ENCODE data around the gene FREM2.

DNA sequence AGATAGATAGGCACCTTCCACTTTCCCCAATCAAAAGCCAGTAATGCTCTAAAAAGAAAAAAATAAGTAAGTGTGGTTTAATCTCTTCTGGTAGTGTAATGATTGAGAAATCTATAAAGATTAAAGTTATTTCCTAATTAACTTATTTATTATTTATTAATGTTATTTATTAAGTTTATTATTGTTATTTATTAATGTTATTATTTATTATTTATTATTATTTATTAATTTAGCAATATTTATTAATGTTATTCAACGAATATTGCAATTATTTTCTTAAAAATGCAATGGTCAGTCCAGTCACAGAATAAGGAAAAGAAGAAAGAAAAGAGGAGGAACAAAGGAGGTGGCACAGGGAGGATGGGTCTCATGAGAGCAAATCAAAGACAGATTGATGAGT is 100.7 kb downstream of the FREM2 start:
- TF ChIP-seq CTCF (conservative IDR thresholded peaks at IDR 0.05; ENCODE audit: low read depth, low read length) (no peak), EZH2 (IDR thresholded peaks at IDR 0.05; ENCODE audit: borderline replicate concordance, low read depth, low read length, poor library complexity, severe bottlenecking) (no peak)
